WI38 (cell line): Measurements from ENCODE around the gene LY6G6F.

Experiments used
- H3K4me3 ChIP-seq: 2 replicates; pipeline ENCODE4 v1.5.1; 2011; ENCODE audit warnings: low read depth, mild to moderate bottlenecking, control low read depth, low read length
- TF ChIP-seq, protein P1 (sequence below): IDR thresholded peaks from 2 replicates; pipeline ENCODE4 v1.5.1; 2012; ENCODE audit warnings: low read depth, mild to moderate bottlenecking, control low read depth, low read length

LY6G6F gene

DNA sequence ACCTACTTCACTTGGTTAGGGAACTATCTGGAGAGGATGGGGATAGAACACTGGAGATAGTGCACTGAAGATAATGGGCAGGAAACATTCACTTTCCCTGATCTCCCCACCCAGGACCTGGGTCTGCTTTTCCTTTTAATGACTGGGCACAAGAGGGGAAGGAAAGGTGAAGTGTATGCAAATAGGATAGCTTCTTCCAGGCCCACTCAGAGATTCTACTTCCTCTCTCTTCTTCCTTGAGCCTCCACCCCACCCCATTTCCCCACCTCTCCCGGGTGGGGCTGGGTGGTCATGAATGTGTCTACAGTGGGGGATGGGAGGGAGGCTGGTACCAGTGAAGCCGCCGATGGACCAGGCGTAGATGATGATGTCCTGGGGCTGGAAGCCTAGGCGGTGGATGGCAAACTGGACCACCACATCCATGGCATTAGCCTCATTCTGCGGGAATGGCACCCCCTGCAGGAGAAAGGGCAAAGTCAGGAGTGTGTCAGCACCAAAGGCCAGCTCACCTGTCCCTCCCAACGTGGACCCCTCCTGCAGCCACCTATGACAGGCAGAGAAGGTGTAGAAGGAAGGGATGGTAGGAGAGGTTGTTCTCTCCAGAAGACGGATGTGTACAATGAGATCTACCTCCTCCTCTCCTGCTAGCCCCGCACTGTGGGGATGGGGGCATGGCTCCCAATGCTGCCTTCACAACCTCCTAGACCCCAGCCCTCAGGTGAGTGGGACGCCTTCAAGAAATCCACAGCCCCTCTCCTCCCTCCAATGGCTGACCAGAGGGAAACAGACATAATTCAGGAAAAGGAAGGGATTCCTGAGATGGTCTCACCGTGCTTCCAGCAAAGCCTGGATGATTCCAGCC is 17.2 kb upstream of the LY6G6F start:
- H3K4me3 ChIP-seq: no peak overlapping the region
- TF ChIP-seq, protein P1, sequence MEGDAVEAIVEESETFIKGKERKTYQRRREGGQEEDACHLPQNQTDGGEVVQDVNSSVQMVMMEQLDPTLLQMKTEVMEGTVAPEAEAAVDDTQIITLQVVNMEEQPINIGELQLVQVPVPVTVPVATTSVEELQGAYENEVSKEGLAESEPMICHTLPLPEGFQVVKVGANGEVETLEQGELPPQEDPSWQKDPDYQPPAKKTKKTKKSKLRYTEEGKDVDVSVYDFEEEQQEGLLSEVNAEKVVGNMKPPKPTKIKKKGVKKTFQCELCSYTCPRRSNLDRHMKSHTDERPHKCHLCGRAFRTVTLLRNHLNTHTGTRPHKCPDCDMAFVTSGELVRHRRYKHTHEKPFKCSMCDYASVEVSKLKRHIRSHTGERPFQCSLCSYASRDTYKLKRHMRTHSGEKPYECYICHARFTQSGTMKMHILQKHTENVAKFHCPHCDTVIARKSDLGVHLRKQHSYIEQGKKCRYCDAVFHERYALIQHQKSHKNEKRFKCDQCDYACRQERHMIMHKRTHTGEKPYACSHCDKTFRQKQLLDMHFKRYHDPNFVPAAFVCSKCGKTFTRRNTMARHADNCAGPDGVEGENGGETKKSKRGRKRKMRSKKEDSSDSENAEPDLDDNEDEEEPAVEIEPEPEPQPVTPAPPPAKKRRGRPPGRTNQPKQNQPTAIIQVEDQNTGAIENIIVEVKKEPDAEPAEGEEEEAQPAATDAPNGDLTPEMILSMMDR: peak; percentile 44

DNA sequence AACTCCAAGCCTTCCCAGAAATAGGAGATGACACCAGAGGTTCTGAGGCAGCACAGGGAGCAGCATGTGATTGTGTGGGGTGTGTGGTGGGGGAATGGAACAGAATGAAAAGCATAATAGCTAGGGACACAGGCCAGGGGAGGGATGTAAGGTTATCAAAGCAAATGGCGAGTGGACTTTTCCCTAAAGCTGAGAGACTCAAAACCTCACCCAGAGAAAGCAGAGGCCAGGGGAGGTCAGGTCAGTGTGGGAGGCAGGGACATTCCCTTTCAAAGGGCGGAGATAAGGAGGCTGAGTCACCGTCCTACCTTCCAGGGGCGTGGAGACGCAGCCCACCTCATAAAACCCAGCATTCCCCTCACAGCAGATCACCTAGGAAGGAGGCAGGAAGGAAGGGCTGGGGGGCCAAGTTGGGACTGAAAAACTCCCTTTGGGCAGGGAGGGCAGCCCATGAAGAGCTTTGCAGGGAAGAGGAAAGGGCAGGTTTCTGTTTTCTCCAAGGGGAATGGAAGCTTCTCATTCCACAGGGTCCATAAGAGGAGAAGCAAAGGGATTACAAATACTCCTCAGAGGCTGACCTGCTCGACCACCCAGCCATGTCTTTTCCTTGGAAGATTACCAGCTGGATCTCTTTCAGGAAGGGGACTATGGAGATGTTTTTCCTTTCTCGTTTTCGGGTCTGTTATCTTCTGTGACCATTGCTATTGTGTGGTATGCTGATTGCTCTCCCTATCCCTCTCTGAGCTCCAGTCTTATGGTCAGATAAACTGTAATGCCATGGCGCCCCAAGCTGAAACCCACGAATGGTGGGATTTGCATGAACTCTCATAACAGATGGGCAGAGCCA is 16.2 kb upstream of the LY6G6F start:
- no peak overlapping the region for H3K4me3 ChIP-seq
- TF ChIP-seq, protein P1: no peak

DNA sequence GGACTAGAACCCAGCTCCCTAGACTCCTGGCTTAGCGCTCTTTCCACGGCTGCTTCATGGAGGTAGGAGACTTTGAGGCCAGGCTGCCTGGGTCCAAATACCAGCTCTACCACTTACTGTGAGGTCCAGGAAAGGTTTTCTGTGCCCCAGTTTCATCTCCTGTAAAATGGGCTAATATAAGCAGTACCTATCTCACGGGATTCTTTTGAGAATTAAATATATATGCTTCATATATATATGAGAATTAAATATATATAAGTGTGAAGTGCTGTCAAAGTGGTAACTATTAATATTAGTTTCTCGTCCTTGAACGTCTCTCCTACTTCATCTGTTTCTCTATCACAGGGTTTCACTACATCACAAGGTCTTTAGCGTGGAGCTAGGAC is 15.6 kb upstream of the LY6G6F start:
- TF ChIP-seq, protein P1: no peak
- no peak overlapping the region for H3K4me3 ChIP-seq

DNA sequence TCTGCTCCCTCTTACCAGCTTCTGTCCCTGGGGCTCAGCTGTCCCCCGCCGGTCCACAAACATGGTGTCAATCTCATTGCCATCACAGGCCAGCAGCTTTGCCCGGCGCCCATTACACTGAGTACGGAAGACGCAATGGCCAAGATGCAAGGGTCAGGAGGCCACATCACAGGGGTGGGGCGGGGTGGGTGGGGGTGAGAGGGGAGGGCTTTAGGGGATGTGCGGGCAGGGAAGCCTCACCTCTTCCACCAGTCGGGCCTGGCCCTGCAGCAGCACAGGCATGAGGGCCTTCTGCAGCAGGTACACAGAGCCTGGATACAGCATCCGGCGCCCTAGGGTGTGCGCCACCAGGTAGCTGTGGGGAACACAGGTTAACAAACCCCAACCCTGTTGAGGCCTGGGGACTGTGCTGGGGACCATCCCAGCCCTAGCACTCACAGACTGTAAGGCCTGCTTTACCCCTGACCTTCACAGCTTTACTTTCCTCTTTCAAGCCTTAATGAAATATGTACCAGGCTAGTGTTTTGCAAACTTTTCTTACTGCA is 15.0 kb upstream of the LY6G6F start:
- H3K4me3 ChIP-seq: no peak overlapping the region
- TF ChIP-seq, protein P1: no peak

DNA sequence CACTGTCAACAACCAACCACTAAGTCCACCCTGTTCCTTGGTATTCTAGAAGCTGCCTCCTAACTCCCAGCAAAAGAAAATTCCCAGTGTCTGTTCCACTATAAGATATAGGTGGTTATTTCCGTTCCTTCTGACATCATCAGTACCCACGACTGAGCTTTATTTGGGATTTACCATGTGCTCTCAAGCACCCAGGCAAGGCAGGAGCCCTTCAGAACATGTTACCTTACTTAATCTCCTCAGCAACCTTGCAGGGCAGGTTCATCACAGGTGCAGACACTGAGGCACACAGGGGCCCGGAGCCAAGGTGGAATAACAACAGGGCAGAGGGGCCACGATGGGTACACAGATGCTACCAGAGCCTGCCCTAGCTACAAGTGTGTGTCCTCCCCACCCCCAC is 14.3 kb upstream of the LY6G6F start:
- TF ChIP-seq, protein P1: no peak
- no peak overlapping the region for H3K4me3 ChIP-seq

DNA sequence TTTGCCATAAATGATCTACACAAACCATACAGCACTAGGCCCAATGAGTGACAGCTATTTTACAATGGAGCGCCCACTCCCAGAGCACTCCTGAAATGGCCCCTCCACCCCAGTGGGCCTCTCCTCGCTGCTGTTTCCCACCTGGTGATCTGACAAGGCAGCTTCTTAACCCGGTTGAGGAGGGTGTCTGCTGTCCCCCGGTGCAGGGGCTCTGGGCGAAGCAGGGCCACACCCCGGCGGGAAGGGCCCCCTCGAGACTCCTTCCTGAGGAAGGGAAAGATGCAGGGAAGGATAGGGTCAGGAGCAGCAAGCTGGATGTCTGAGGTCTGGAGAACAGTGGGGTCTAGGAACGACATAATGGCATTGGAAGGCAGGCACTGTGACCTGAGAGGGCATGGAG is 13.8 kb upstream of the LY6G6F start:
- TF ChIP-seq, protein P1: no peak
- no peak overlapping the region for H3K4me3 ChIP-seq
